Measurements from ENCODE around the gene PEF1.

Gene PEF1

DNA sequence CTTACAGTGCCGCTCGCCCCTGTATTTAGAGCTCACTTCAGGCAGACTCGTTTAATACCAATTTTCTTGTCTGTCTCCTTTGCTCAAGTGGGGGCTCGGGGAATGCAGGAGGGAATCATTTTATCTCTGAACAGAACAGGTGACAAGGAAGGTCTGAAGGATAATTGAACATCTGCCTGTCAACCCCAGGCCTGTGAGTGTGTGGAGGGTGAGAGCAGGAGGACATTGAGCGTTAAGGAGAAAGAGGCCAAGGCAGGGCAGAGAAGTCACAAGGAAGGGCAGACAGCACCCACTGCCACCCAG is 9.7 kb upstream of the PEF1 start:
- POLR2A ChIA-PET, result no interaction called here
- TF ChIP-seq, protein P1, sequence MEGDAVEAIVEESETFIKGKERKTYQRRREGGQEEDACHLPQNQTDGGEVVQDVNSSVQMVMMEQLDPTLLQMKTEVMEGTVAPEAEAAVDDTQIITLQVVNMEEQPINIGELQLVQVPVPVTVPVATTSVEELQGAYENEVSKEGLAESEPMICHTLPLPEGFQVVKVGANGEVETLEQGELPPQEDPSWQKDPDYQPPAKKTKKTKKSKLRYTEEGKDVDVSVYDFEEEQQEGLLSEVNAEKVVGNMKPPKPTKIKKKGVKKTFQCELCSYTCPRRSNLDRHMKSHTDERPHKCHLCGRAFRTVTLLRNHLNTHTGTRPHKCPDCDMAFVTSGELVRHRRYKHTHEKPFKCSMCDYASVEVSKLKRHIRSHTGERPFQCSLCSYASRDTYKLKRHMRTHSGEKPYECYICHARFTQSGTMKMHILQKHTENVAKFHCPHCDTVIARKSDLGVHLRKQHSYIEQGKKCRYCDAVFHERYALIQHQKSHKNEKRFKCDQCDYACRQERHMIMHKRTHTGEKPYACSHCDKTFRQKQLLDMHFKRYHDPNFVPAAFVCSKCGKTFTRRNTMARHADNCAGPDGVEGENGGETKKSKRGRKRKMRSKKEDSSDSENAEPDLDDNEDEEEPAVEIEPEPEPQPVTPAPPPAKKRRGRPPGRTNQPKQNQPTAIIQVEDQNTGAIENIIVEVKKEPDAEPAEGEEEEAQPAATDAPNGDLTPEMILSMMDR (IDR thresholded peaks at IDR 0.05; ENCODE audit: control extremely low read depth, extremely low read depth, low read depth, missing control alignments), result no peak
- CTCF ChIA-PET, result no interaction called here
- DNase-seq (ENCODE audit: extremely low spot score), result no peak

DNA sequence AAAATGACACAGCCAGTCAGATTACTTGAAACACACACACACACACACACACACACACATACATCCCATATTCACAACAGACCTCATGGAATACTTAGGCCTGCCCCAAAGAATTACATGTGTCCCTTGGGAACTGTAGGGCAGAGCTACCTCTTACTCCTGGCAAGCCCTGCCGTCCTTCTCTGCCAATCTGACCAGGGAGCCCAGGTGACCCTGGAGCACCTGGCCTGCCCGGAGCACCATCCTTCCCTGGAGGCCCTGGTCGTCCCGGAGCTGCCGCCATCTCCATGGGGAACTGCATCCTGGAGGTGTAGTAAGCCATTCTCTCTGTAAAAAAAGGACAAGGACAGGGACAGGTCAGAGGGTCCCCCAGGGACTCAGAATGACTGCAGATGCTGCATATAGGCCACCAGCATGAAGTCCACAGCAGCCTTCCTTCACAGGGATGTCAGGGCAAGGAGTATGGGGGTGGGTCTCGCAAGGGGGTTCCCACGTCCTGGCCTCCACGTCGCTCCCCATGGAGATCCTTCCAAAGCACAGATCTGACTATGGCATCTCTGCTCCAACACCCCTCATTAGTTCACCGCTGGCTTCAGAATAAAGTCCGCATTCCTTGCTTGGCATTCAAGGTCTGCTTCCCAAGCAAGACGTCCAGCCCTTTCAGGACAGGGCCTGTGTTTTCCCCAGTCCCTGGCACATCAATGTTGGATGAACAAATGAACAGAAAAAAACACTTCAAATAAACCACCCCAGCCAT is 9.2 kb upstream of the PEF1 start:
- ChIA-PET CTCF (no interaction called here), POLR2A (no interaction called here)
- TF ChIP-seq, protein P1 (IDR thresholded peaks at IDR 0.05; ENCODE audit: control extremely low read depth, extremely low read depth, low read depth, missing control alignments), result no peak
- DNase-seq (ENCODE audit: extremely low spot score), result no peak

DNA sequence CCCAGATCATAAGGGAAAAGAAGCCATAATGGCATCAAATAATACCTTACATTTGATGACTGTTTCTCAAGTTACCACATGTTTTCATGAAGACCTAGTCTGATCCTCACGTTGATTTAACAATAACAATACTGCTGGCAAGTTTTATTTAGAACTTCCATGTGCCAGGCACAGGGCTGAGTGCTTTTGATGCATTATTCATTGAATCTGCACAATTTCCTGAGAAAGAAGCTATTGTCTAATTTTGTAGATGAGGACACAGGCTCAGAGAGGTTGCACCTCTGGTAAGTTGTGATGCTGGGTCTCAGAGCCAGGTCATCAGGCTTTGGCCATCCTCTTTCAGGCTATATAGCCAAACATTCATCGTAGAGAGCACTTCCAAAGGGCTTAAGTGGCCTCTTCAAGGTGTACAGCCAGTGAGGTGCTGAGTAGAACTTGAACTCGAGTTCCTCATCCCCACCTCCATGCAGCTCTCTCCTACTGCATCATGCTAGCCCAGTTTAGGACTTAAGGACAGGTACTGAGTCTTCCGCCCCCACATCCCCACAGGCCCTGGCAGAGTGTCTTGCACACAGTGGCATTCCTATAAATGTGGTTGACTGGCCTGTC is 8.3 kb upstream of the PEF1 start:
- TF ChIP-seq, protein P1 (IDR thresholded peaks at IDR 0.05; ENCODE audit: control extremely low read depth, extremely low read depth, low read depth, missing control alignments), result no peak
- ChIA-PET POLR2A (no interaction called here), CTCF (interaction anchor here (1.1 to 4.3 kb wide), 2 partner anchors 11 to 20 kb away, joined by 3 to 22 read pairs; no protein-coding TSS in a partner anchor)
- no peak for DNase-seq (ENCODE audit: extremely low spot score)

DNA sequence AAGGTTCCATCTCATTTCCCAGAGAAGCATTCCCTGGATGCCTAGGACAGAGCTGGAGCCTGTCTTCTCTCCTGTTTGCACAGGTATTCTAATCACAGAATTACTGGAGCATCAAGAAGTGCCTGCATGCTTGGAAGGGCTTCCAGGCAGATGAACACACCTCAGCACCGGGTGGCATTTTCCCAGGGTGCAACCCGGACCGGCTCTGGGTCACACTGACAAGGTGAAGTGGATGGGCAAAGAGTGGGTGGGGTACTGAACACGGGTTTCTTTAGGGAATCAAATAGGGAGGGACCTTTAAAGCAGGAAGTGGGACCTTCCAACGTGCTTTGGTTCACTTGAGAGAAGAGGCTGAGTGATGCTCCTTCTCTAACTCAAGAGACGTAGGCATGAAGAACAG is 7.1 kb upstream of the PEF1 start:
- TF ChIP-seq, protein P1 (IDR thresholded peaks at IDR 0.05; ENCODE audit: control extremely low read depth, extremely low read depth, low read depth, missing control alignments), result no peak
- ChIA-PET CTCF (interaction anchor here (1.0 to 4.3 kb wide), 6 partner anchors 10 to 138 kb away, joined by 3 to 22 read pairs (median 5); no protein-coding TSS in a partner anchor), POLR2A (no interaction called here)
- no peak for DNase-seq (ENCODE audit: extremely low spot score)

DNA sequence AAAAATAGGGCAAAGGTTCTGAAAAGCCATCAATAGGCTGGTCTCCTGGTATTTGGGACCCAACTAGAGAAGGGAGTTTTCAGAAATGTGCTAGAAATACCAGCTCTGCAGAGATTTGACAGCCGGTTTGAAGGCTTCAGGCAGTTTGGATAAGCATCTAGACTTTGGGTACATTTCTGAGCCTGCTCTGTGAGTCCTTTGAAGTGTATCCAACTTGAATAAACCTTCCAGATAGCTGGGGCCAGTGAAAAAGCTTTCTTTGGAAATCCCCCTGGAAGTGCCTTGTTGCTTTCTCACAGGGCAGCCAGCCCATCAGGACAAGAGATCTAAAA is 6.4 kb upstream of the PEF1 start:
- ChIA-PET CTCF (interaction anchor here (1.0 to 4.3 kb wide), 8 partner anchors 10 to 138 kb away, joined by 3 to 22 read pairs (median 4); no protein-coding TSS in a partner anchor), POLR2A (no interaction called here)
- no peak for DNase-seq (ENCODE audit: extremely low spot score)
- TF ChIP-seq, protein P1 (IDR thresholded peaks at IDR 0.05; ENCODE audit: control extremely low read depth, extremely low read depth, low read depth, missing control alignments), result no peak

DNA sequence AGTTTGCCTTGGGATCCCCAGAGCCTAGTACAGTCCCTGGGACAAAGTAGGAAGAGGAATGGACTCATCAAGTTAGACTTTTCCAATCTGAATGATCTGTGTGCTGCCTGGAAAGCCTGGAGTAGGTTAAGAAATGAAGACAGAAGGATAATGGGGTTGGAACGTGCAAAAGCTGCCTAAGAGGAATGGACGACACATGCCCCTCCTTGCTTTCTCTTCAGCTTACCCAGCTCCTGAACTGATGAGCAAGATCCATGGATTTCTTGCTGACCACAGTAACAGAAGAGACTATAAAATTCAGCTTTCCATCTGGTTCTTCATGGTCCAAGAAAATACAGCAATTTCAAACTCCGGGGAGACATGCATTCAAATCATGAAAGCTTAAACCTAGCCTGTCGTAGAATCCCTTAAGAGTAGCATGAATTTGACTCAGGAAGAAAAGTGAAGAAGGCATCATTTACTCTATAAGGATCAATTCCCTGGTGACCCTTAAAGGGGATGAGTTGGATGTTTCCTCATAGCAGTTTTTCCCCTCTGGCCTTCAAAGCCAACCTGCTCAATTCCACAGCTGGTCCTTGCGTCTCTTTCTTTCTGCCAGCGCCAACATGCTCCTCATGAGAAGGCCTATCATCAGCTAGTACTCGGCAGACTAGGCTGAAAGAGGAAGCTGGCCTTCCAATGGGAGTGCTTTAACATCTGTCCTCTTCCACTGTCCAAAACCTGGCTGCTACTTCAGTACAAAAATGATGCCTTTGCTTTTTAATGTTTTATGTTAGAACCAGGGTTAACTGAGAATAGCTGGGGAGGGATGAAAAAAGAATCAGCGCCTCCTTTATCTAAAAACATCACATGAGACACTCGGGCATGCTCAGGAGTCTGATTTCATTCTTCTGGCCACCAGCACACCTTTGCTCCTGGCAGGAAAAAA is 5.7 kb upstream of the PEF1 start:
- CTCF ChIA-PET, result interaction anchor here (1.0 to 4.3 kb wide), 8 partner anchors 11 to 139 kb away, joined by 3 to 22 read pairs (median 4); no protein-coding TSS in a partner anchor

More for the DNA sequence above, 5.7 kb upstream of the PEF1 start:
- POLR2A ChIA-PET, result no interaction called here
- DNase-seq (ENCODE audit: extremely low spot score), result no peak
- TF ChIP-seq, protein P1 (IDR thresholded peaks at IDR 0.05; ENCODE audit: control extremely low read depth, extremely low read depth, low read depth, missing control alignments), result no peak
